Muscle layer of duodenum (tissue), 2 donors: Measurements from ENCODE around the gene HTR4.
A peak's percentile ranks its signal among the peaks of the same experiment; 100 is the strongest.

Experiments
- H3K27ac ChIP-seq: one replicate; pipeline ENCODE4 v1.7.0; 2013; ENCODE audit warnings: mild to moderate bottlenecking, low read length
- H3K27me3 ChIP-seq: one replicate; pipeline ENCODE4 v1.7.0; 2013; ENCODE audit warnings: low read depth, mild to moderate bottlenecking, control low read depth, low read length
- H3K36me3 ChIP-seq, 2 donors: one replicate each; pipeline ENCODE4 v1.7.0; 2013; ENCODE audit warnings: low read length in 2 of 2, control low read depth in 1 of 2, mild to moderate bottlenecking in 1 of 2; ENCODE audit not compliant: insufficient read depth in 2 of 2, control insufficient read depth in 1 of 2
- H3K4me1 ChIP-seq, 2 donors: one replicate each; pipeline ENCODE4 v1.7.0; 2013; ENCODE audit warnings: low read length in 2 of 2, mild to moderate bottlenecking in 2 of 2, control low read depth in 1 of 2, moderate library complexity in 1 of 2; ENCODE audit not compliant: insufficient read depth in 2 of 2, control insufficient read depth in 1 of 2
- H3K4me3 ChIP-seq, 2 donors: one replicate each; pipeline ENCODE4 v1.7.0; 2013; ENCODE audit warnings: low read length in 2 of 2, low read depth in 1 of 2, mild to moderate bottlenecking in 1 of 2
- H3K9me3 ChIP-seq, 2 donors: one replicate each; pipeline ENCODE4 v1.7.0; 2013; ENCODE audit warnings: low read length in 2 of 2, control low read depth in 1 of 2, mild to moderate bottlenecking in 1 of 2; ENCODE audit not compliant: control insufficient read depth in 1 of 2
- donor health status: healthy.

HTR4 gene, protein sequence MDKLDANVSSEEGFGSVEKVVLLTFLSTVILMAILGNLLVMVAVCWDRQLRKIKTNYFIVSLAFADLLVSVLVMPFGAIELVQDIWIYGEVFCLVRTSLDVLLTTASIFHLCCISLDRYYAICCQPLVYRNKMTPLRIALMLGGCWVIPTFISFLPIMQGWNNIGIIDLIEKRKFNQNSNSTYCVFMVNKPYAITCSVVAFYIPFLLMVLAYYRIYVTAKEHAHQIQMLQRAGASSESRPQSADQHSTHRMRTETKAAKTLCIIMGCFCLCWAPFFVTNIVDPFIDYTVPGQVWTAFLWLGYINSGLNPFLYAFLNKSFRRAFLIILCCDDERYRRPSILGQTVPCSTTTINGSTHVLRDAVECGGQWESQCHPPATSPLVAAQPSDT

GRCh38 chr5:148653836-148654781, at the start of gene HTR4:
Gene HTR4 (minus strand): TSS chr5:148654527. CDS start chr5:148637014, 17,513 bp downstream.
- no peak within 1 kb of the TSS for H3K27ac ChIP-seq
- no peaks in the 10 kb centered on the region for H3K9me3 ChIP-seq
- H3K27me3 ChIP-seq: peaks cover 16% of the 10 kb centered on the region
- H3K4me3 ChIP-seq: peak within 1 kb of the TSS; percentile 41 to 49
- no peaks in the 10 kb centered on the region for H3K36me3 ChIP-seq
- peaks cover 0 to 8% of the 10 kb centered on the region in 2 donors for H3K4me1 ChIP-seq

DNA sequence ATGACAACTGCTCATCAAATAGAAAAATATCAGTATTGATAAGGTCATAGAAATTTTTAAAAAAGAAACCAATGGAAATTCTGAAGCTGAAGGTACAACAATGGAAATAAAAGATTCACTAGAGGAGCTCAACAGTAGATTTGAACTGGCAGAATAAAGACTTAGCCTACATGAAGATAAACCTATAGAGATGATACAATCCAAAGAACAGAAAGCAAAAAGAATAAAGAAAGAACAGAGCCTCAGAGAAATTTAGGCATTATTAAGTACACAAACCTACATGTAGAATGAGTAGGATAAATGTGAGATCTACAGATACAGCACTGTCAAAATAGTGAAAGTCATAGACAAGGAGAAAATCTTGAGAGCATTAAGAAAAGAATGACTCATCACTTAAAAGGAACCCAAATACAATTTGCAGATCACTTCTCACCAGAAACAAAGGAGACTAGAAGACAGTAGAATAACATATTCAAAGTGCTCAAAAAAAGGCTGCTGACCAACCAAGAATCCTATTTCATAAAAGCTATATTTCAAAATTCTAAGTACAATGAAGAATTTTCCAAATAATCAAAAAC, 47.8 kb upstream of the HTR4 start:
- Histone ChIP-seq H3K4me3 (no peak overlapping the region), H3K36me3 (no peaks in the 10 kb centered on the region), H3K4me1 (no peaks in the 10 kb centered on the region), H3K27ac (no peak overlapping the region), H3K9me3 (peaks cover 0 to 5% of the 10 kb centered on the region in 2 donors), H3K27me3 (no peaks in the 10 kb centered on the region)

- no peaks in the 10 kb centered on the region for H3K36me3 ChIP-seq
- H3K4me3 ChIP-seq: no peak overlapping the region
- peaks cover 0 to 12% of the 10 kb centered on the region in 2 donors for H3K4me1 ChIP-seq
- H3K27ac ChIP-seq: no peak overlapping the region
- H3K9me3 ChIP-seq: peaks cover 0 to 5% of the 10 kb centered on the region in 2 donors
- H3K27me3 ChIP-seq: no peaks in the 10 kb centered on the region
Observed at GRCh38 chr5:148699028-148699427, 44.7 kb upstream of the HTR4 start.

DNA sequence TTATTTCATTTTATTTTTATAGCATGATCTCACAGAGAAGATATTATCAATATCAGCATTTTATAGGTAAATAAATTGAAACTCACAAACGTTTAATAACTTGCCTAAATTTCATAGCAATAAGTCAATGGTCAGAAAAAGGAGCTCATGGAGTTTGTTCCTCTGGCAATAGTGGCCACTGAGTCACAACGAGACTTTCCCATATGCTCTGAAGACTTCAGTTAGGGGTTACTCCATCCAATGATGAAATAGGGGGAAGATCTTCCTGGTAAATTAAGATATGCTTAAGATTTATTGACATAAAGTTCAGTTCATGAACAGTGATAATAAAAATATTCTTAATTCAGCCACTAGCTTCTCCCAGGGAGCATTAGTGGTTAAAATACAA, 43.5 kb upstream of the HTR4 start:
- peaks cover 0 to 5% of the 10 kb centered on the region in 2 donors for H3K9me3 ChIP-seq
- no peak overlapping the region for H3K27ac ChIP-seq
- H3K36me3 ChIP-seq: no peaks in the 10 kb centered on the region
- H3K4me1 ChIP-seq: peaks cover 0 to 12% of the 10 kb centered on the region in 2 donors
- H3K27me3 ChIP-seq: no peaks in the 10 kb centered on the region
- H3K4me3 ChIP-seq: no peak overlapping the region

DNA sequence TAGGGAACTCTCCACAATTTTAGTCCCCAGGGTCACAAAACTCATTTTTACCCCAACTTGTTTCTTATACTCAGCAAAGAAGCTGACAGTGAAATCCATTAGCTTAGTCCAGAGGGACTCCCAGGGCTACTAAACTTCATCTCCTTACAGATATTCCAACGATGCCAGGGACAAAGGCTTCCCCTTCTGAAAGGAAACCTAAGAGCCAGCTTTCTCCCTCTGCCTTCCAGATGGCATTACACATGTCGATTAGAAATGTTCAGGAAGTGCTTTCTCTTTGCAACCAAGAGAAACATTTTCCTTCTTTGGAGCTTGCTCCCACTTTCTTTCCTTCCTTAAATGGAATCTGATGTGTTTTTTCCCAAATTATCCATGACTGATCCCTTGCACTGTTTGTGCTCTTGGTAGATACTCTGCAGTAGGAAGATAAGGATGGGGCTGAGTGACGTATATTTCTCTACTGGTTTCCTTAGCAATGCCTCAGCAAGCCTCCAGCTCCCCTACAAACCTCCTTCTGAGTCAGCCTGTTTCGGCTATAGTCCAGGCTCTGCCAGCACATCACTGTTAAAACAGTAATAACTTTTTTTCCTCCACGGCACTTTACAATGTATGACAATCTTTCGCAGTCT, 43.0 kb upstream of the HTR4 start:
- Histone ChIP-seq H3K36me3 (no peaks in the 10 kb centered on the region), H3K27me3 (no peaks in the 10 kb centered on the region), H3K4me1 (peaks cover 0 to 12% of the 10 kb centered on the region in 2 donors), H3K27ac (no peak overlapping the region), H3K4me3 (peak overlapping the region in 1 of 2 donors; percentile 10), H3K9me3 (peaks cover 0 to 4% of the 10 kb centered on the region in 2 donors)

DNA sequence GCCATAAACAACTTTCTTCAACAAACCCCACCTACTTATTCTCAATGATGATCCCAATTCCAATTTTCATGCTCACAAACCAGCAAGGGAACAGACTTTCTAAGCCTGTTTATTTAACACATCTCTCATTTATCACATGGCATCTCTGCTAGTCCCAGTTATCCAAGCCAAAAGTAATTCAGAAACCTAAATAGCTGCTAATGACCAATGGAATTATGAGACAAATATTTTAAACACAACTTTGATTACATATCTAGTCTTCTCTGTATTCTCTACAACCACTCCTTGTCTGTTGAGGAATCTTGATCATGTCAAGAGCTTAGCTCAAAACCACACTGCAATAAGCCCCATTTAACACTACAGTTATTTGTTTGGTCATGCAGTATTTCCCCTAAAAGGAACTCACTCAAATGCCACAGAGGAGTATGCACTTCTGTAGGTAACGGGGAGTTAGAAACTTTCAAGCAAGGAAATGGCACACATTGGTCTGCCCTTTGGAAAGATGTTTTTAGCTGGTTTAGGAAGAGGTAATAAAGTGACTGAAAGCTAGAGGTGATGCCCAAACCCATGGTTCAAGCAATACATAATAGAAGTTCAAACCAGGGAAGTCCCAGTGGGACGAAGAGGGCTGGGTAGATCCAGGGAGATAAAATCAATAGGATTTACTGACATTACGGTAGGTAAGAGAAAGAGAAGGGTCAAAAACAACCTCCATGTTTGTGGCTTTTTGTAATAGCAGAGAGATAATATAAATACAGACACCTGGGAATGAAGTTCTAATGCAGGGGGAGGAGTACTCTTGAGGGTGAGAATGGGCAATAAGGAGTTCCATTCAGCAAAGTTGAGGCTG, 42.1 kb upstream of the HTR4 start:
- Histone ChIP-seq H3K36me3 (no peaks in the 10 kb centered on the region), H3K4me3 (no peak overlapping the region), H3K9me3 (no peaks in the 10 kb centered on the region), H3K27me3 (no peaks in the 10 kb centered on the region), H3K4me1 (peaks cover 0 to 12% of the 10 kb centered on the region in 2 donors), H3K27ac (no peak overlapping the region)

GRCh38 chr5:148690945-148691344, 36.6 kb upstream of the HTR4 start:
- Histone ChIP-seq H3K4me1 (peaks cover 0 to 1% of the 10 kb centered on the region in 2 donors), H3K27me3 (no peaks in the 10 kb centered on the region), H3K9me3 (peaks cover 0 to 15% of the 10 kb centered on the region in 2 donors), H3K4me3 (no peak overlapping the region), H3K36me3 (no peaks in the 10 kb centered on the region), H3K27ac (no peak overlapping the region)

DNA sequence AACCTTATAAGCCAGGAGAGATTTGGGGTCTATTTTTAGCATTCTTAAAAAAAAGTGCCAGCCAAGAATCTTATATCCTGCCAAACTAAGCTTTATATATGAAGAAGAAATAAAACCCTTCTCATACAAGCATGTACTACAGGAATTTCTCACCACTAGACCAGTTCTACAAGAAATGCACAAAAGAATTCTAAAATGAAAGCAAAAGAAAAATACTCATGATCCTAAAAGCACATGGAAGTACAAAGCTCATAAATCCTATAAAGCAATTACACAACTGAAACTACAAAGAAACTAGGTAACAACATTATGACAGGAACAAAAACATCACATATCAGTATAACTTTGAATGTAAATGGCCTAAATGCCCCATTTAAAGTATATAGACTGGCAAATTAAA, 34.5 kb upstream of the HTR4 start:
- Histone ChIP-seq H3K27ac (no peak overlapping the region), H3K36me3 (no peaks in the 10 kb centered on the region), H3K9me3 (peaks cover 0 to 15% of the 10 kb centered on the region in 2 donors), H3K4me3 (no peak overlapping the region), H3K4me1 (no peaks in the 10 kb centered on the region), H3K27me3 (no peaks in the 10 kb centered on the region)

GRCh38 chr5:148687871-148688270, 33.5 kb upstream of the HTR4 start:
- Histone ChIP-seq H3K27me3 (no peaks in the 10 kb centered on the region), H3K27ac (no peak overlapping the region), H3K4me3 (no peak overlapping the region), H3K9me3 (peaks cover 0 to 15% of the 10 kb centered on the region in 2 donors), H3K36me3 (no peaks in the 10 kb centered on the region), H3K4me1 (no peaks in the 10 kb centered on the region)

- Histone ChIP-seq H3K4me3 (no peak overlapping the region), H3K9me3 (peaks cover 0 to 15% of the 10 kb centered on the region in 2 donors), H3K27me3 (no peaks in the 10 kb centered on the region), H3K36me3 (no peaks in the 10 kb centered on the region), H3K27ac (no peak overlapping the region), H3K4me1 (no peaks in the 10 kb centered on the region)
Observed at GRCh38 chr5:148687427-148687826, 33.1 kb upstream of the HTR4 start.
